GM12892 (cell line): ENCODE results near the gene PRKAR1A.

Experiments
- DNase-seq: peaks from one replicate; pipeline ENCODE4 v3.0.0; 2011; ENCODE audit not compliant: insufficient read length
- FAIRE-seq: peaks from 2 replicates; lab custom pipeline; 2011; peaks lifted over from hg19 to GRCh38; lab: Jason Lieb, UNC
- POLR2A ChIP-seq: IDR thresholded peaks from 2 replicates; pipeline ENCODE4 v1.6.1; 2011; ENCODE audit warnings: low read depth, low read length, control low read depth
- POLR2AphosphoS5 ChIP-seq: IDR thresholded peaks from 2 replicates; pipeline ENCODE4 v1.6.1; 2011; ENCODE audit warnings: low read depth, low read length, control low read depth
- TAF1 ChIP-seq: IDR thresholded peaks from 2 replicates; pipeline ENCODE4 v1.6.1; 2011; ENCODE audit warnings: low read depth, mild to moderate bottlenecking, control low read depth, low read length, borderline replicate concordance

Gene PRKAR1A

GRCh38 chr17:68495081-68495480 lies 17.1 kb upstream of the PRKAR1A start:
- FAIRE-seq (no peak), DNase-seq (no peak)
- TF ChIP-seq POLR2AphosphoS5 (no peak), TAF1 (no peak)

- DNase-seq (peak; percentile 53), FAIRE-seq (peak; percentile 94)
- TF ChIP-seq TAF1 (no peak), POLR2AphosphoS5 (no peak), POLR2A (no peak)
Measured at GRCh38 chr17:68497885-68498319, 14.3 kb upstream of the PRKAR1A start.

GRCh38 chr17:68498479-68499326 lies 13.5 kb upstream of the PRKAR1A start:
- DNase-seq, result no peak
- FAIRE-seq, result peak; percentile 74
- TF ChIP-seq POLR2A (no peak), POLR2AphosphoS5 (no peak), TAF1 (no peak)

GRCh38 chr17:68499587-68499986 lies 12.6 kb upstream of the PRKAR1A start:
- peak; percentile 5 for FAIRE-seq
- TF ChIP-seq POLR2A (no peak), POLR2AphosphoS5 (no peak), TAF1 (no peak)
- DNase-seq, result no peak

- FAIRE-seq (no peak), DNase-seq (no peak)
- TF ChIP-seq POLR2AphosphoS5, result no peak
- TF ChIP-seq TAF1, result no peak
- TF ChIP-seq POLR2A, result no peak
Measured at GRCh38 chr17:68501074-68501473, 11.2 kb upstream of the PRKAR1A start.

GRCh38 chr17:68505951-68506350 lies 6.3 kb upstream of the PRKAR1A start:
- TF ChIP-seq POLR2A (no peak), POLR2AphosphoS5 (no peak), TAF1 (no peak)
- FAIRE-seq, result no peak
- no peak for DNase-seq

DNA sequence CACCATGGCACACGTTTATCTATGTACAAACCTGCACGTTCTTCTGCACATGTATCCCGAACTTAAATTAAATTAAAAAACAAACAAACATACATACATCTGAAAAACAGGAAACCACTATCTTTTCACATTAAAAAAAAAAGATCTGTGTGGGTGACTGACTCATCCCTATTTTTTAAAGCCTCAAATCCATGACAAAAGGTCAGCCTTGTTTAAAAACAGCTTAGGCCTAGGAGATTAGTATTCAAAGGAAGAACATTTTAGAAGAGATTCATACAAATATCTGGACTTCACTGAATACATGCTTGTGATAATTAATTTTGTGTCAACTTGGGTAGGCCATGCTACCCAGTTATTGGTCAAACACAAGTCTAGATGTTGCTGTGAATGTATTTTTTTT lies 4.7 kb upstream of the PRKAR1A start:
- no peak for DNase-seq
- no peak for TF ChIP-seq TAF1
- no peak for TF ChIP-seq POLR2A
- no peak for TF ChIP-seq POLR2AphosphoS5
- no peak for FAIRE-seq

GRCh38 chr17:68509141-68510057 lies 2.8 kb upstream of the PRKAR1A start:
- FAIRE-seq (no peak), DNase-seq (no peak)
- TF ChIP-seq TAF1, result no peak
- no peak for TF ChIP-seq POLR2A
- TF ChIP-seq POLR2AphosphoS5, result no peak

GRCh38 chr17:68511254-68511670 lies 968 bp upstream of the PRKAR1A start:
- no peak for FAIRE-seq
- TF ChIP-seq TAF1, result no peak
- no peak for DNase-seq

- TF ChIP-seq TAF1, result no peak
- TF ChIP-seq POLR2A, result 0 out of 2 replicates have a peak, but pooled peaks have one; percentile 13
- DNase-seq (peak; percentile 48), FAIRE-seq (peak; percentile 53)
Measured at GRCh38 chr17:68511671-68512246, 471 bp upstream of the PRKAR1A start.

- FAIRE-seq (no peak), DNase-seq (no peak)
- TF ChIP-seq POLR2A (no peak), POLR2AphosphoS5 (no peak), TAF1 (no peak)
Measured at GRCh38 chr17:68512960-68513474, 787 bp downstream of the PRKAR1A start.

- DNase-seq, result no peak
- no peak for FAIRE-seq
- TF ChIP-seq POLR2A, result no peak
- TF ChIP-seq TAF1, result no peak
- no peak for TF ChIP-seq POLR2AphosphoS5
Measured at GRCh38 chr17:68513932-68514331, 1.7 kb downstream of the PRKAR1A start.
